Measurements from ENCODE around the gene CATSPERZ. TPM values are rescaled to one million over a fixed set of nuclear protein-coding genes. Genes with fewer than 3 reads are reported as not detected.

CATSPERZ gene
- total and polyA plus RNA-seq, 2 of the 13 experiments (the other 11 are each of a cell fraction or from before 2014, with no cell fraction given), result 0.22 to 0.48 TPM

DNA sequence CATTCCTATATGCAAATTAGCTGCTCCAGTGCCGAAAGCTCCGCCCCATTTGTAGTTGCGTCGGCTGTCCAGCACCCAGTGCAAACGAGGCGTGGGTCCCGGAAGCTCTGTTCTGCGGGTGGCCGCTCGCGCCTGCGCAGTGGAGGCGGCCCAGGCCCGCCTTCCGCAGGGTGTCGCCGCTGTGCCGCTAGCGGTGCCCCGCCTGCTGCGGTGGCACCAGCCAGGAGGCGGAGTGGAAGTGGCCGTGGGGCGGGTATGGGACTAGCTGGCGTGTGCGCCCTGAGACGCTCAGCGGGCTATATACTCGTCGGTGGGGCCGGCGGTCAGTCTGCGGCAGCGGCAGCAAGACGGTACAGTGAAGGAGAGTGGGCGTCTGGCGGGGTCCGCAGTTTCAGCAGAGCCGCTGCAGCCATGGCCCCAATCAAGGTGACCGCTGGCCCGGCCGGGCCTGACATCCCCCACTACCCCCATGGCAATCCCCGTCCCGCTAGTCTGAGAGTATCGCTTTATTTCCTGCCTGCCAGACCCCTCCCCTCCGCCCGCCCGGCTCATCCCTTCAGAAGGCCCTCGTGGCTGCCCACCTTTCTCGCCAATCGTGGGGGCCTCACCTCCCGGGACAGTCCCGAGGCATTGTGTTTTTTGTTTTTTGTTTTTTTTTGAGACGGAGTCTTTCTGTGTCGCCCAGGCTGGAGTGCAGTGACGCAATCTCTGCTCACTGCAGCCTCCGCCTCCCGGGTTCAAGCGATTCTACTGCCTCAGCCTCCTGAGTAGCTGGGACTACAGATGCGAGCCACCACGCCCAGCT is 18.0 kb downstream of the CATSPERZ start, which contains the start of gene PRDX5:
PRDX5 (plus strand) TSS at position 161 of the 805 bp plus-strand sequence; CDS start at position 256, 95 bp downstream.
- CTCF ChIA-PET (ENCODE audit: low intra/inter-chr PET ratio, low total read pairs), result interaction anchor here (0.7 kb wide), 1 partner anchor 37 kb away, joined by 4 read pairs; no protein-coding TSS in a partner anchor
- BruUV-seq (replicated peaks), result no TSS peak
- peak; percentile 94 for DNase-seq (ENCODE audit: low spot score)
- intact Hi-C loops (cut with micrococcal nuclease; ENCODE audit: unreplicated experiment), result loop anchor here (2.0 kb wide), 1 partner anchor 41 kb away; the partner anchor contains the start of gene RPS6KA4
- Histone ChIP-seq H4K20me1 (ENCODE audit: insufficient read depth, low read length) (no peaks in the 10 kb centered on the region), H3K79me2 (ENCODE audit: insufficient read depth, low read length) (peaks cover 15% of the 10 kb centered on the region), H3K4me1 (ENCODE audit: insufficient read depth, low read length) (peaks cover 22% of the 10 kb centered on the region), H3K27me3 (ENCODE audit: control insufficient read depth in 1 of 2, insufficient read depth in 2 of 2, low read length in 2 of 2) (no peaks in the 10 kb centered on the region; a peak in 1 of 5 replicates), H2AFZ (ENCODE audit: low read length) (no peak within 1 kb of the TSS), H3K4me2 (ENCODE audit: low read depth, low read length) (peak within 1 kb of the TSS; percentile 99), H3K9me3 (ENCODE audit: low read length) (no peaks in the 10 kb centered on the region), H3K36me3 (replicated peaks in 1 of 2; ENCODE audit: control insufficient read depth in 1 of 2, insufficient read depth in 2 of 2, low read length in 2 of 2) (peaks cover 1 to 33% of the 10 kb centered on the region in 2 experiments; a peak in 3 of 5 replicates), H3K27ac (ENCODE audit: extremely low read length, insufficient read depth, low read length) (peak within 1 kb of the TSS; percentile 98), H3K9ac (ENCODE audit: insufficient read depth, low read depth, low read length) (peak within 1 kb of the TSS; percentile 94), H3K4me3 (replicated peaks in 1 of 3; ENCODE audit: insufficient read depth in 1 of 3, low read depth in 2 of 3, low read length in 3 of 3) (peak within 1 kb of the TSS; percentile 97 to 99 (median 99))
- in situ Hi-C loops (cut with HindIII; ENCODE audit: extremely low pct_ligation_motif_present, low pct_unique_long_range_greater_than_20kb), result no loop called here
- POLR2A ChIA-PET, result interaction anchor here (0.6 to 4.5 kb wide), 27 partner anchors 8 to 460 kb away, joined by 3 to 103 read pairs (median 6); partner anchors contain the start of genes BAD, CATSPERZ, ESRRA and FKBP2
- ATAC-seq, result peak; percentile 81
- WGBS (ENCODE audit: low lambda C conversion rate), result under 1% methylated on average over 21 of the region's 61 CpGs
- FAIRE-seq, result peak; percentile 8
- TF ChIP-seq LCORL (IDR thresholded peaks at IDR 0.05), result no peak
- TF ChIP-seq LCORL (CRISPR knock-in tag; IDR thresholded peaks at IDR 0.05), result peak; percentile 89
- no peak for TF ChIP-seq NFE2 (CRISPR knock-in tag; IDR thresholded peaks at IDR 0.05)
- TF ChIP-seq KLF12 (CRISPR knock-in tag; IDR thresholded peaks at IDR 0.05; ENCODE audit: borderline replicate concordance), result peak; percentile 77
- peak; percentile 39; the same call in 1 of the 2 replicates for TF ChIP-seq ZNF563 (CRISPR knock-in tag; IDR thresholded peaks at IDR 0.05)
- TF ChIP-seq, protein P1, sequence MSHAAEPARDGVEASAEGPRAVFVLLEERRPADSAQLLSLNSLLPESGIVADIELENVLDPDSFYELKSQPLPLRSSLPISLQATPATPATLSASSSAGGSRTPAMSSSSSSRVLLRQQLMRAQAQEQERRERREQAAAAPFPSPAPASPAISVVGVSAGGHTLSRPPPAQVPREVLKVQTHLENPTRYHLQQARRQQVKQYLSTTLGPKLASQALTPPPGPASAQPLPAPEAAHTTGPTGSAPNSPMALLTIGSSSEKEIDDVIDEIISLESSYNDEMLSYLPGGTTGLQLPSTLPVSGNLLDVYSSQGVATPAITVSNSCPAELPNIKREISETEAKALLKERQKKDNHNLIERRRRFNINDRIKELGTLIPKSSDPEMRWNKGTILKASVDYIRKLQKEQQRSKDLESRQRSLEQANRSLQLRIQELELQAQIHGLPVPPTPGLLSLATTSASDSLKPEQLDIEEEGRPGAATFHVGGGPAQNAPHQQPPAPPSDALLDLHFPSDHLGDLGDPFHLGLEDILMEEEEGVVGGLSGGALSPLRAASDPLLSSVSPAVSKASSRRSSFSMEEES (CRISPR knock-in tag; IDR thresholded peaks at IDR 0.05), result no peak
- no peak for TF ChIP-seq KLF9 (CRISPR knock-in tag; IDR thresholded peaks at IDR 0.05; ENCODE audit: low read depth)
- no peak for TF ChIP-seq ZNF280D (CRISPR knock-in tag; IDR thresholded peaks at IDR 0.05)
- TF ChIP-seq NCOR1 (IDR thresholded peaks at IDR 0.05; ENCODE audit: borderline replicate concordance, low read length), result no peak
- TF ChIP-seq TBL1XR1 (IDR thresholded peaks at IDR 0.05; ENCODE audit: borderline replicate concordance, low read length, partially characterized antibody), result no peak
- TF ChIP-seq ZNF512 (CRISPR knock-in tag; IDR thresholded peaks at IDR 0.05), result no peak
- peak; percentile 87 for TF ChIP-seq ARNT2 (CRISPR knock-in tag; IDR thresholded peaks at IDR 0.05; ENCODE audit: low read depth)
- TF ChIP-seq ZNF350 (CRISPR knock-in tag; IDR thresholded peaks at IDR 0.05; ENCODE audit: borderline replicate concordance, low read depth), result no peak
- TF ChIP-seq ZNF788 (CRISPR knock-in tag; IDR thresholded peaks at IDR 0.05; ENCODE audit: borderline replicate concordance), result no peak
- no peak for TF ChIP-seq YEATS2 (CRISPR knock-in tag; IDR thresholded peaks at IDR 0.05; ENCODE audit: borderline replicate concordance)
- no peak for TF ChIP-seq ZNF33B (CRISPR knock-in tag; IDR thresholded peaks at IDR 0.05)
- 0 out of 2 replicates have a peak, but pooled peaks have one; percentile 77 for TF ChIP-seq ZNF343 (CRISPR knock-in tag; IDR thresholded peaks at IDR 0.05)
- TF ChIP-seq SCMH1 (CRISPR knock-in tag; IDR thresholded peaks at IDR 0.05; ENCODE audit: borderline replicate concordance), result no peak

Data from HepG2 (cell line).